ENCODE results near the gene C1orf198.
"Not testable (repeated sequence)": the region's sequence is repeated elsewhere in the genome, so short reads cannot be mapped to it uniquely, and the experiment has no call there.

Gene C1orf198

GRCh38 chr1:230860617-230861384 is 7.5 kb downstream of the C1orf198 start:
- no peak for DNase-seq (ENCODE audit: low spot score)

GRCh38 chr1:230858918-230859729 is 9.2 kb downstream of the C1orf198 start:
- no peak for DNase-seq (ENCODE audit: low spot score)

GRCh38 chr1:230858236-230858820 is 10.0 kb downstream of the C1orf198 start:
- DNase-seq (ENCODE audit: low spot score): no peak

DNA sequence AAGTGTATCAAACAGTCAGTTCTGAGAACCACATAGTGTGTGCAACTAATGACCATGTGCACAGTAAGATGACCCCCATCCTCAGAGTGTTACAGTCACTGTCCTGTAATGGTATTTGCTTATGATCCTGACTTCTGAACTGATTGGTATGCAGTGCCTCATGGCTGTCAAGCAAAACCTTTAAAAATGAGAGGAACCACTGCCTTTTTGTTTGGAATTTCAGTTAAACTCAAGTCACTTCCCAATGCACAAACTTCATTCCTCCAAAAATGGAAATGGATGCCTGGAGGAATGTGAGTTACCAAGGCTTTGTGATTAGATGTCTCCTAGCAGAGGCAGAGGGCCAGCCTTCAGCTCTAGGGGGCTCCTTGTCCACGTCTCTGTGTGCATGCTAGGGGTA is 10.5 kb downstream of the C1orf198 start:
- no peak for DNase-seq (ENCODE audit: low spot score)

- DNase-seq (ENCODE audit: low spot score): no peak
Measured at GRCh38 chr1:230857077-230857476, 11.2 kb downstream of the C1orf198 start.

- no peak for DNase-seq (ENCODE audit: low spot score)
Measured at GRCh38 chr1:230855886-230856285, 12.4 kb downstream of the C1orf198 start.

GRCh38 chr1:230854423-230854822 is 13.9 kb downstream of the C1orf198 start:
- DNase-seq (ENCODE audit: low spot score): no peak

DNA sequence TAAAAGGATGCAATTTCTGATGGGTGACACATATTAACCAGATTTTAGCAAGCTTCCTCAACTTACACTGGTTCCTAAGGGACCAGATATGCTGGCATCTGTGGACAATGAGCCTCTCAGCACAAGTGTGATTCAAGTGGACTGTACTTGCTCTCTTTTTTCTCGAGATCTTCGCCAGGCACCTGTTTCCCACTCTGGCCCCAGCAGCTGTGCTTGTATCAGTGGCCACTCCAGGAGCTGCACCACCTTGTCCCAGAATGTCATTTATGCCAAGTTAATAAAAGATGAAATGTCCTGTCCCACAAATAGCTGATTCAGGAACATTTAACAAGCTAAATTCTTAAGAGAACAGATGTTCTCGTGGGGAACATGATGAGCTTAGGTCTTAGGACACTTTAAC is 14.6 kb downstream of the C1orf198 start:
- no peak for DNase-seq (ENCODE audit: low spot score)

DNA sequence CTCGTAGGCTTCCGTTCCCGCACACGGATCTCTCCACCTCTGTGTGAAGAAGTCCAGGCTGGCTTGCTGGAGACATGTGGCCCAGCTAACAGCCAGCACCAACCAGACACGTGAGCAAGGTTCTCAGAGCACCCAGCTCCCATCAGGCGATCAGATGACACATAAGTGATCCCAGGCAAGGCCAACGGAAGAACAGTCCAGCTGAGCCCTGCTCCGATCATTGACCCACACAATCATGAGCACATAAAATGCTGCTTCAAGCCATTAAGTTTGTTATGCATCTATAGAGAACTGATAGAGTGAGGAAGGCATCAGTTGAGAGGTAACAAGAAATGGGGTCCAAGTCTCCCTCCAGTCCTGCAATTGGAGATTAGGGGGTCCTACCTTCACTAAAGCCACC is 15.4 kb downstream of the C1orf198 start:
- no peak for DNase-seq (ENCODE audit: low spot score)

DNA sequence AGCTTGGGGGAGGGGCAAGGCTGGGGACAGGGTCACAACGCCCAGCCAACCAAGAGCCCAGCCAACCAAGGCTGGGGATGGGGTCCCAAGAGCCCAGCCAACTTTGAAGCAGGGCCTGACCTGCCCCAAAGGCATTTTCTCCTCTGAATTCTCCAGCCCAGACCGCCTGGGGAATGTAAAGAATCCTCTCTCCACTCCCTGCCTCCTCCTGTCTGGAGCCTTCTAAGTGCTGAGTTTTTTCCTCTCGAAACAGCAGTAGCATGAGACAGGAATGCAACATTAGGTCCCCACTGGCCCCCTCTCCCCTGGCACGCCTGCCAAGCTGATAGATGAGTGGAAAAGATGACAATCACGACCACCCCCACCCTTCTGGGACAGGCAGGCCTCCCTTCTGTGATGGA is 17.0 kb downstream of the C1orf198 start:
- DNase-seq (ENCODE audit: low spot score): no peak

DNA sequence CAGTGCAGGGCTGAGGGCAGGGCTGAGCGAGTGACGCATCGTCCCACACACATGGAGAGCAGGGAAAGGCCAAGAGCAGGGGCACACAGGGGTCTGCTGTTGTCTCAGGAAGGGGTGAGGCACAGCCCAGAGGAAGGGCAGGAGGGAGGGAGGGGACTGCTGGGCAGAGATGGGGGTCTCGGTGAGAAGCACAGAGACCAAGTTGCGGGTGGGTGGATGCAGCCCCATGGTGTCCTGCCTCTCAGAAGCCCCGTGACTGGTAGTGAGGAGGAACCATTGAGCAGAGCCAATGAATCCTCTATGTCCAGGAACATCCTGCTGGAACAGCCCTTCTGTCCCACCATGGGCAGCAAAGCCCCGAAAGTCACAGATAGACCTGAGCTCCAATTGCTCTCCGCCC is 17.8 kb downstream of the C1orf198 start:
- DNase-seq (ENCODE audit: low spot score): no peak

GRCh38 chr1:230849451-230850224 is 18.7 kb downstream of the C1orf198 start:
- DNase-seq (ENCODE audit: low spot score): no peak

DNA sequence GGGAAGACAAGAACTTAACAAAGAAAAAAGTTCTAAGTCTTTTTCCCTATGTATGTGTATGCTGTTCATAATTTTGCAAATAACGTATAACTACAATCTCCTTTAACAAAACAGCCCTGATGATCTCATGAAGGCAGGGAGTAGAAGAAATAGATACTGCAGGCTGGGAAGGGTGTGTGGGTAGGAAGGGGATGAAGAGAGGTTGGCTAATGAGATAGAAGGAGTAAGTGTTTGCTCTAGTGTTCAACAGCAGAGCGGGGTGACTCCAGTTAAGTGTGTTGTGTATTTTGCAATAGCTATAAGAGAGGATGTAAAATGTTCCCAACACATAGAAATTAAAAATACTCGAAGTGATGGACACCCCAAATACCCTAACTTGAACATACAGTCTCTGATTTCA is 20.1 kb downstream of the C1orf198 start:
- no peak for DNase-seq (ENCODE audit: low spot score)

- DNase-seq (ENCODE audit: low spot score): not testable (repeated sequence)
Measured at GRCh38 chr1:230845184-230845583, 23.1 kb downstream of the C1orf198 start.

- DNase-seq (ENCODE audit: low spot score): no peak
Measured at GRCh38 chr1:230844561-230844960, 23.8 kb downstream of the C1orf198 start.

- DNase-seq (ENCODE audit: low spot score): no peak
Measured at GRCh38 chr1:230843503-230844309, 24.6 kb downstream of the C1orf198 start.

- no peak for DNase-seq (ENCODE audit: low spot score)
Measured at GRCh38 chr1:230842801-230843200, 25.5 kb downstream of the C1orf198 start.

DNA sequence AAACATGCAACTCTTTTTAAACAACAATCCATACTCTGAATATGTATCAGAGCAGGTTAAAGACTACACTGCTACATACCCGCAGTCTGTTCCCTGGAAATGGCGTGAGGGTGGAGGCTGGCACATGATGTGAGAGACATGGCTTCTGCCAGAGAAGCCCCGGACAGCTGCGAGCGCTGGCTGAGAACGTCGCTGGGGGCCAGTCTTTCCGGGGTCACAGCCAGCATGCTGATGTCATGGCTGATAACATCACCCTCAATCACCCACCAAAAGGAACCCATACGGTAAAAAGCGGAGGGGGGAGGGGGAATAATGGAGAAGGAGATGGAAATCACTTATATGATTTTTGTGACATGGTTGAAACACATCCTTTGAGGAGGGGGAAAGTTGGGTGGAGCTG is 29.1 kb downstream of the C1orf198 start:
- DNase-seq (ENCODE audit: low spot score): no peak

- no peak for DNase-seq (ENCODE audit: low spot score)
Measured at GRCh38 chr1:230836793-230837192, 31.5 kb downstream of the C1orf198 start.

DNA sequence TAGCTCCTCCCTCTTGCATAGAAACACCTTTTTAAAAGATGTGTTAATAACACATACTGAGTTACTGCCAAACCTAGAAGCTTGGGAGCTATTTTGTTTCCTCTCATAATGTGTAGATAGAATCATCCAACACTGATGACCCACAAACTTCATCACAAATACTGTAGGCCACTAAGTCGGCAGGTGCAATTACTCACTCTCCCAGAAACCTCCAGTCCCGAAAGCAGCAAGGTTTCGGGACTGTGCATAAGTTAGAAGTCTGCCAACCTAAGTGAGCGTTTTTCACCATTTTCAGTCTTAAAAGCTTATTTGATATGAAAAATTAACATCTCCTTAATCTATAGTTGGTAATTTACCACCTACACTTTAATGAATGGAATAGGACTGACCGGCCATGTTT is 32.0 kb downstream of the C1orf198 start:
- no peak for DNase-seq (ENCODE audit: low spot score)

DNA sequence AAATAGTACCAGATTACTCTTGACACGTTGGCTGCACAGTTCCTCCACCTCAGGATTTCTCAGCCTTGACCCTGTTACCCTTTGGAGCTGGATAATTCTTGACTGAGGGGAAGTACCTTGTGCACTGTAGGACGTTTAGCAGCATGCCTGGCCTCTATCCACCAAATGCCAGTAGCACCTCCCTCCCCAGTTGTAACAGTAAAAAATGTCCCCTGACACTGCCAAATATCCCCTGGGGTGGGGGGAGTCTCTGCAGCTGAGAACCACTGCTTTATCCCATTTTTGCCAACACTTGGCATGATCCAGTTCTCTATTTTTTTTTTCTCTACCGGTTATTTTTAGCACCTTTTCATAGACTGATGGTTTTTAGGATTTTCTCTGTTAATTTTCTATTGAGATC is 34.0 kb downstream of the C1orf198 start:
- DNase-seq (ENCODE audit: low spot score): no peak

All from HuH-7 (cell line).